Hippocampal formation (tissue), 2 donors: ENCODE results near the gene PAGE2B.
"Not testable (repeated sequence)": the region's sequence is repeated elsewhere in the genome, so short reads cannot be mapped to it uniquely, and the experiment has no call there.

Experiments
- DNase-seq, 2 donors: peaks; one replicate each; lab custom pipeline; 2025; lab: John Stamatoyannopoulos, UW

The PAGE2B gene

GRCh38 chrX:55074851-55075467, at the start of gene PAGE2B:
Gene PAGE2B, plus strand, starts transcription at chrX:55075030. Its CDS starts 1,012 bp downstream, at chrX:55076042.
- no peak for DNase-seq

- DNase-seq: no peak
Observed at GRCh38 chrX:55026143-55026542, 48.7 kb upstream of the PAGE2B start.

- DNase-seq: no peak
Observed at GRCh38 chrX:55026840-55027239, 48.0 kb upstream of the PAGE2B start.

GRCh38 chrX:55028040-55028439, 46.8 kb upstream of the PAGE2B start:
- no peak for DNase-seq

GRCh38 chrX:55028611-55029010, 46.2 kb upstream of the PAGE2B start:
- no peak for DNase-seq

- no peak for DNase-seq
Observed at GRCh38 chrX:55029291-55029690, 45.5 kb upstream of the PAGE2B start.

- no peak for DNase-seq
Observed at GRCh38 chrX:55030271-55031205, 44.3 kb upstream of the PAGE2B start, which contains the start of gene ALAS2. Gene ALAS2, minus strand, starts transcription at chrX:55030977. Its CDS starts 4,977 bp downstream, at chrX:55026000.

- DNase-seq: no peak
Observed at GRCh38 chrX:55033429-55033828, 41.4 kb upstream of the PAGE2B start.

- DNase-seq: no peak
Observed at GRCh38 chrX:55039471-55039870, 35.4 kb upstream of the PAGE2B start.

- DNase-seq: no peak
Observed at GRCh38 chrX:55041514-55041913, 33.3 kb upstream of the PAGE2B start.

- DNase-seq: not testable (repeated sequence)
Observed at GRCh38 chrX:55050599-55050998, 24.2 kb upstream of the PAGE2B start.

- DNase-seq: no peak
Observed at GRCh38 chrX:55056820-55057674, 17.8 kb upstream of the PAGE2B start.

GRCh38 chrX:55057675-55058249, 17.1 kb upstream of the PAGE2B start:
- peak in 1 of 2 donors; percentile 41 for DNase-seq

GRCh38 chrX:55067180-55067579, 7.7 kb upstream of the PAGE2B start:
- DNase-seq: not testable (repeated sequence)

- DNase-seq: no peak
Observed at GRCh38 chrX:55072286-55072685, 2.5 kb upstream of the PAGE2B start.

GRCh38 chrX:55088795-55089489, 14.1 kb downstream of the PAGE2B start, which contains the start of gene PAGE2:
Gene PAGE2, plus strand, starts transcription at chrX:55089018. Its CDS starts 1,003 bp downstream, at chrX:55090021.
- no peak for DNase-seq

- no peak for DNase-seq
Observed at GRCh38 chrX:55098691-55099090, 23.9 kb downstream of the PAGE2B start.

- DNase-seq: no peak
Observed at GRCh38 chrX:55099162-55099561, 24.3 kb downstream of the PAGE2B start.

GRCh38 chrX:55102754-55103153, 27.9 kb downstream of the PAGE2B start:
- no peak for DNase-seq

- no peak for DNase-seq
Observed at GRCh38 chrX:55107262-55107661, 32.4 kb downstream of the PAGE2B start.

GRCh38 chrX:55107911-55108310, 33.1 kb downstream of the PAGE2B start:
- no peak for DNase-seq
